COR-L47 (cell line): ENCODE results near the gene TXNL1.
"Not testable (repeated sequence)": the region's sequence is repeated elsewhere in the genome, so short reads cannot be mapped to it uniquely, and the experiment has no call there.

ENCODE experiments used
- DNase-seq: peaks from one replicate; lab custom pipeline; 2025; lab: John Stamatoyannopoulos, UW

TXNL1 gene

DNA sequence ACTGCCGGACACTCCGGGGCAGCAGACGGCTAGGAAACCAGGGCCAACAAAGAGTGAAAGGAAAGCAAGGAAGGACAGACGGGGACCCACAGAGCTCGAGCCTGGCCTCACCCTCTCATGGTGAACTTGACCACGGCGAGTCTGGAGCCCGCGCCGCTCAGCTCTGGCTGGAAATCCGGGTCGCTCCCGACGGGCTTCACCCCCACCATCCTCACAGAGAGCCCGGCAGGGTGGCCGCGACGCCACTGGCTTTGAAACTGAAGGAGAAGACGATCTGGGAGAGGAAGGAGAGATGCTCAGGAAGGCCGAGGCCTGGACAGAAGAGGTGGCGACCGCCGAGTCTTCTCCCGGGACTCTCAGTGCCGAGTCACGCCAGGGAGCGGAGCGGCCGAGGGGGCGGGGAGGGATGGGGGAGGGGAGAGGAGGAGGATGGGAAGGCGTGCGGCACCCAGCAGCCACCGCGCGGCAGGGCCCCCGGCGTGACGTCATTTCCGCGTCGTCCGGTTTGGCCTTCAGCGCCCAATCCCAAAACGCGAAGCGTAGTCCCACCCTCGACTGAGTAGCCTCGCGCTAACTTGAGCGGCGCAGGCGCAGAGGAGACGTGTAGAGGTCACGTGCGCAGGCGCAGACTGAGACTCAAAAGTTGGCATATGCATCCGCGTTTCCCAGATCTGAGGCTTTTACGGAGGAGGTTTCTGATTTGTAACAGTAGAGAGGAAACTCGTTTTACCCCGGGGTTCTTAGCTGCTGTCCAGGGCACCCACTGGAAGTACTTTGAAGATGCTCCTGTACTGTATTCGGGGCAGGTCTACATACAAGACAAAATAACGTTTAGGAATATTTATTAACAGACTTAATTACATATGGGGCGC lies at the start of gene TXNL1:
Gene TXNL1 (minus strand): TSS at position 361 of the 872 bp plus-strand sequence. CDS start 152 bp downstream, at position 209.
- DNase-seq: peak; percentile 100

DNA sequence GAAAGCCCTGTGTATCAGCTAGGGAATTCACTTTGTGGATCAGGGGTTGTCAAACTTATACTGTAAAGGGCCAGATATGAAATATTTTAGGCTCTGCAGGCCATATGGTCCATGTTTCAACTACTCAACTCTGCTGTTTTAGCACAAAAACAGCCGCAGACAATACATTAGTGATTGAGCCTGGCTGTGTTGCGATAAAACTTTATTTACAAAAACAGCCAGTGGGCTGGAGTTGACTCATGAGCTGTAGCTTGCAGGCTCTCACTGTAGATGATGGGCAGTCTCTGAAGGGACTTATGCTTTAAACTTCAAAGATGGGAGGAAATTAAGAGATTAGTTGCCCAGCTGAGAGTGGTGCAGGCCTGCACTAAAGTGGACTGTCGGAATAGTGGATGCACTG lies 45.9 kb upstream of the TXNL1 start:
- no peak for DNase-seq

GRCh38 chr18:56678836-56679565 lies 40.6 kb upstream of the TXNL1 start:
- DNase-seq: no peak

- DNase-seq: no peak
Measured at GRCh38 chr18:56676639-56677038, 38.2 kb upstream of the TXNL1 start.

GRCh38 chr18:56672981-56673380 lies 34.6 kb upstream of the TXNL1 start:
- DNase-seq: no peak

DNA sequence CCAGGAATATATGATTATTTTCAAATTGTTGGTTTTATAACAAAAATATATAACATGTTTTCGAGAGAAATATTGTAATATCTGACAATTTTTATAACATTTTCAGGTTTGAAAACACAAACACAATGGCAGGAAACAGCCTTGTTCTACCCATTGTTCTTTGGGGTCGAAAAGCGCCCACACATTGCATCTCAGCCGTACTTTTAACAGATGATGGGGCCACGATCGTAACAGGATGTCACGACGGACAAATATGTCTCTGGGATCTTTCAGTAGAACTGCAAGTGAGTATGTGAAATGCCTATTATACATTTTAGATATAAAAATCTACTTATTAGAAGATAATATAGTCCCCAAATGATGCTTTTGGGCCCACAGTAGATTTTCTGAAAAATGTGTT lies 34.0 kb upstream of the TXNL1 start:
- DNase-seq: no peak

DNA sequence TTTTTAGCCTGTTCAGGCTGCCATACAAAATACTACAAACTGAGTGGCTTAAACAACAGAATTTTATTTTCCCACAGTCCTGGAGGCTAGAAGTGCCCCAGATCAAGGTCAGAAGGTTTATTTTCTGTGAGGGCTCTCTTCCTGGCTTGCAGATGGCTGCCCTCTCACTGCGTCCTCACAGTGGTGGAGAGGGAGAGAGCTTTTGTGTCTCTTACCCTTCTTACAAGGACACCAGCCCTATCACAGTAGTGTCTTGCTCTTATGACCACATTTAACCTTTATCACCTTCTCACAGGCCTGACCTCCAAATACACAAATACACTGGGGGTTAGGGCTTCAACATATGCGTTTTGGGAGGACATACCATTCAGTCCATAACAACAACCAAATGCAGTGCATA lies 24.5 kb upstream of the TXNL1 start:
- no peak for DNase-seq

DNA sequence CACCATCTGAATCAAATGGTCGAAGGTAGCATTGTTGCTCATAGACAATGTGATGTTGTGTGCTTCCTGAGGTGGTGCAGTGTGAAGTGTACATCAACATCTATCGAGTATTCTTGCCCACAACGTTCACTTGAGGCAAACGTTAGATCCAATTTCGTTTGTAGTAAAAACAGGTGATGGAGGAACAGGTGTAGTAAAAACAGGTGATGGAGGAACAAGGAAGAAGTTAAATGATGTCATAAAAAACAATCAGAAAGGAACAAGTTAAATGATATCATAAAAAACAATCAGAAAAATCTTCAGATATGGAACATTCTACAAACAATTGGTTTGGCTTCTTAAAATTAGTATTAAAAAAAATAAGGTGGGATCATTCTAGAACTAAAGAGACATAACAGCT lies 24.1 kb upstream of the TXNL1 start:
- no peak for DNase-seq

- no peak for DNase-seq
Measured at GRCh38 chr18:56662063-56662408, 23.6 kb upstream of the TXNL1 start.

GRCh38 chr18:56661360-56662062 lies 23.1 kb upstream of the TXNL1 start:
- no peak for DNase-seq

DNA sequence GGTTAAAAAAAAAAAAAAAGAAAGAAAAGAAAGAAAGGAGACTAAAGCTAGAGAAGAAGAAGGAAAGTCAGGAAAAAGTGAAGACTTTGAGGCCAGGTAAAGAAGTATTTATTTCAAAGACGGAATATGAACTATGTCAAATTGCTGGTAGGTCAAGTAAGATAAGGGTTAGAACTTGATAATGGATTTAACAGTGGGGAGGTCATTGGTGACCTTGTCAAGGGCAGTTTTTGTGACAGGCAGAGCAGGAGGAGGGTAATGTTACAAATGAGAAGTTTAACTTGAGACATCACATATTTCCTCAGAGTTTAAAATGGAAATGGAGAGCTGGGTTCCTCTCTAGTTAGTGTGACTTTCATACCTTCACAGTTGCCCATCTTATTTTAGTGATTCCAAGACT lies 22.3 kb upstream of the TXNL1 start:
- DNase-seq: no peak

- DNase-seq: no peak
Measured at GRCh38 chr18:56659111-56659510, 20.7 kb upstream of the TXNL1 start.

DNA sequence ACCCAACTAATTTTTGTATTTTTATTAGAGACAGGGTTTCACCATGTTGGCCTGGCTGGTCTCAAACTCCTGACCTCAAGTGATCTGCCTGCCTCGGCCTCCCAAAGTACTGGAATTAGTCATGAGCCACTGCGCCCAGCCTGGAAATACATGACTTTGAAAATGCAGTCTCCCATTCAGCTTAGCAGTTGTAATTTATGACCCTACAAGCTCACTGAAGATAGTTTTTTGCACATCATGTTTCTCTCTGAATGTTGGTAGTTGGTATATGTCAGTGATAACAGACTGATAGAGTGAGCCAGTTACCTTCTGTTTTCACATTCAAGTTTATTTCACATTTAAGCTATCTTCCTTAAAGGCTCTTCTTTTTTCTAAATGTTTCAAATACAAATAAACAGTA lies 19.9 kb upstream of the TXNL1 start:
- DNase-seq: no peak

DNA sequence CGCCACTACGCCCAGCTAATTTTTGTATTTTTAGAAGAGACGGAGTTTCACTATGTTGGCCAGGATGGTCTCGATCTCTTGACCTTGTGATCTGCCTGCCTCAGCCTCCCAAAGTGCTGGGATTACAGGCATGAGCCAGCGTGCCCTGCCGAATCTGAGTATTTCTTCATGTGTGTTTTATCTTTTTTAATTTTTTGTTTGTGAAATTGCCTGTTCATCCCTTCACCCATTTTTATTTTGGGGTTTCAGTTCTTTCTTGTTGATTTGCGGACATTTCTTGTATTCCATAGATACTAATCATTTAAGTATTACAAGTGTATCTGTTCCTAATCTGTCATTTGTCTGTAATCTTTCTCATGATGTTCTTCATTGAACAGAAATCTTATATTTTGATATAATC lies 15.9 kb upstream of the TXNL1 start:
- not testable (repeated sequence) for DNase-seq

GRCh38 chr18:56652802-56653201 lies 14.4 kb upstream of the TXNL1 start:
- DNase-seq: no peak

- no peak for DNase-seq
Measured at GRCh38 chr18:56651771-56652092, 13.3 kb upstream of the TXNL1 start.

- DNase-seq: peak; percentile 99
Measured at GRCh38 chr18:56650944-56651770, 12.8 kb upstream of the TXNL1 start, which contains the start of gene WDR7. Gene WDR7 (plus strand): TSS chr18:56651359. CDS start chr18:56672516, 21,157 bp downstream.

GRCh38 chr18:56649996-56650395 lies 11.6 kb upstream of the TXNL1 start:
- DNase-seq: no peak

- DNase-seq: no peak
Measured at GRCh38 chr18:56647951-56648893, 9.8 kb upstream of the TXNL1 start.

DNA sequence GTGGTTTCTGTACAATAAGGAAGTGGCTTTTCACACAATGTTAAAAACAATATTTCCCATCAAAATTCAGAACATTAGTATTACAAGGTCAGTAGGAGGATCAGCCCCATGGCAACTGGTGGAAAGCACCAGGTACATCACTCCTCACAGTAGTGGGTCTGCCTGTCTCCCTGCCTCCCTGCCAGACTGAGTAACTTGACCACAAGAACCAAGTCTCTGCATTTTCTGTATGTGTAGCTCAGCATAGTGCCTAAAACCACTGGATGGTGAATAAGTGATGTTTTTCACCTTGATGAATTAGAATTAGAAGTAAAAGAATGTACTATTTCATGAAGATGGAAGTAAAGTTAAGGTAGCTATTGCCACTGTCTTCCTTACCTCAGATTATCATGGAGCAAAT lies 8.7 kb upstream of the TXNL1 start:
- no peak for DNase-seq
